Activated T-helper 17 cell treated with anti-CD3 and anti-CD28 coated beads, Interleukin-2, amount 50 U/mL, for 72 hours (primary cell): Measurements from ENCODE around the gene PLCH2. TPM values are rescaled to one million over a fixed set of nuclear protein-coding genes. Genes with fewer than 3 reads are reported as not detected.

Experiments
- ATAC-seq: fragments of 150-1000 bp; cut with Tn5 transposase; replicated peaks from 2 replicates; pipeline ENCODE4 v1.10.0; 2021; ENCODE audit warnings: mild to moderate bottlenecking, moderate library complexity
- H3K27ac Mint-ChIP-seq: one replicate; pipeline ENCODE4 v1.8.0; 2022; ENCODE audit warnings: mixed read lengths
- H3K27me3 Mint-ChIP-seq: one replicate; pipeline ENCODE4 v1.8.0; 2022; ENCODE audit warnings: mixed read lengths
- H3K36me3 Mint-ChIP-seq: one replicate; pipeline ENCODE4 v1.8.0; 2022; ENCODE audit warnings: low read depth, mild to moderate bottlenecking, mixed read lengths
- H3K4me1 Mint-ChIP-seq: one replicate; pipeline ENCODE4 v1.8.0; 2022; ENCODE audit warnings: mixed read lengths
- H3K4me3 Mint-ChIP-seq: one replicate; pipeline ENCODE4 v1.8.0; 2022; ENCODE audit warnings: mild to moderate bottlenecking, mixed read lengths
- H3K9me3 Mint-ChIP-seq: one replicate; pipeline ENCODE4 v1.8.0; 2022; ENCODE audit warnings: mixed read lengths
- total RNA-seq, 2 donors: library from RNA; stranded (reverse); gene quantifications; one replicate each; pipeline ENCODE4 v1.2.3, GENCODE V29; 2022

Gene PLCH2
- total RNA-seq, 2 donors from 2014 or later: 3.4 to 28.1 TPM

- H3K4me1 Mint-ChIP-seq: no peaks in the 10 kb centered on the region
- ATAC-seq: no peak
- H3K9me3 Mint-ChIP-seq: no peaks in the 10 kb centered on the region
- no peak overlapping the region for H3K4me3 Mint-ChIP-seq
- no peaks in the 10 kb centered on the region for H3K36me3 Mint-ChIP-seq
- H3K27ac Mint-ChIP-seq: no peak overlapping the region
- no peaks in the 10 kb centered on the region for H3K27me3 Mint-ChIP-seq
Observed at GRCh38 chr1:2474104-2474844, 1.8 kb upstream of the PLCH2 start.

DNA sequence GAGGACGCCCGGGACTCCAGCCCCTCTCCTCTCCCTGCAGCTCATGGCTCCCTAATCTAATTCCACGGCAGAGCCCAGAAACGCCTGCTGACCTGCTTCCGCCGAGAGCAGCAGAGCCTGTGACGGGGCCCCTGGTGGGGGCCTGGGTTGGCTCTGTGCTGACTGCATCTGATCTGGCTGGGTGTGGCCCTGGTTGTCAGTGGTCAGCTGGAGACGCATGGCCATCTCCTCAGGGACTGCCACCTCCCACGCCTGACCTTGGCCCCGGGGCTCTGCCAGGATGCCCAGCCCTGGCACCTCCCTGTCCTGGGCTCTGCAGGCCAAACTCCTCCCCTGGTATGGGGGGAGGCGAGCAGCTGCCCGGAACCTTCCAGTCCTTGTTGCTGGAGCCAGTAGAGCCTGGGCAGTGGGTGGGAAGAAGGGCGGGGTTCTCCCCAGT lies 1.1 kb upstream of the PLCH2 start:
- no peak for ATAC-seq
- Mint-ChIP-seq H3K9me3 (no peaks in the 10 kb centered on the region), H3K4me1 (no peaks in the 10 kb centered on the region), H3K36me3 (no peaks in the 10 kb centered on the region), H3K4me3 (no peak overlapping the region), H3K27me3 (no peaks in the 10 kb centered on the region), H3K27ac (no peak overlapping the region)

DNA sequence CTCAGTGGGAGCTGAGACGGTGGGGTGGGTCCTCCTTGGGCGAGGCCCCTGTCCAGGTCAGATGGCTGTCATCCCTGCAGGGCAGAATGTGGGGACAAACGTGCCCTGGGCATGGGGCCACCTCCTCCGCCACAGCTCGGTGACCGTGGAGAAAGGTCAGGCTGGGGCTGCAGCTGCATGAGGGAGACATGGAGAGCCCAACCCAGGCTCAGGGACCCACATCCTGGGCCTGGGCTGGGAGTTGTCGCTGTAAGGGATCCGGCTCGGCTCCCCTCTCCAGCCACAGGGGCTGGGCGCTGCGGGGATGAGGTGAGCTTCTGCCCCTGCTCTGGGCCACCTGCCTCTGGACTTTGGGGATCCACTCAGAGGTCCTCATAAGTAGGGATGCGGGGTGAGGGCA lies 518 bp upstream of the PLCH2 start:
- Mint-ChIP-seq H3K4me3 (no peak overlapping the region), H3K27me3 (no peaks in the 10 kb centered on the region), H3K27ac (no peak overlapping the region), H3K36me3 (no peaks in the 10 kb centered on the region), H3K4me1 (no peaks in the 10 kb centered on the region), H3K9me3 (no peaks in the 10 kb centered on the region)
- no peak for ATAC-seq

DNA sequence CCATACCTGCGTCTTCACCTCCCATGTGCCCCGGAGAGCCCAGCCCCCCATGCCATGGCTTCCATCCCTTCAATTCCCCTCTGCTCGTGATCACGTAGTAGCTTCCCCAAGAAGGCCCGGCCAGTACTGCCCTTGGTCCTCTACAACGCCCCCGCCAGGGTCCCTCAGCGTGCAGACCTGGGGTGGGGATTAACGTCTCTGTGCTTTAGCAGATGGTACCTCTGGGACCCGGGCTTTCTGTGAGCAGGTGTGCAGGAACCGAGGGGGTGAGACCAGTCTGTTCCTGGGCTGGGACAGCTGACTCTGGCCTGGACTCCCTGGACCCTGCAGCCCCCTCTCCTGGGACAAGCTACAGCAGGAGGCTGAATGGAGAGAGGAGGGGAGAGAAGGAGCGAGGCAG lies 1.2 kb downstream of the PLCH2 start:
- no peak overlapping the region for H3K27ac Mint-ChIP-seq
- no peak overlapping the region for H3K4me3 Mint-ChIP-seq
- no peaks in the 10 kb centered on the region for H3K4me1 Mint-ChIP-seq
- no peaks in the 10 kb centered on the region for H3K27me3 Mint-ChIP-seq
- no peak for ATAC-seq
- no peaks in the 10 kb centered on the region for H3K9me3 Mint-ChIP-seq
- no peaks in the 10 kb centered on the region for H3K36me3 Mint-ChIP-seq

DNA sequence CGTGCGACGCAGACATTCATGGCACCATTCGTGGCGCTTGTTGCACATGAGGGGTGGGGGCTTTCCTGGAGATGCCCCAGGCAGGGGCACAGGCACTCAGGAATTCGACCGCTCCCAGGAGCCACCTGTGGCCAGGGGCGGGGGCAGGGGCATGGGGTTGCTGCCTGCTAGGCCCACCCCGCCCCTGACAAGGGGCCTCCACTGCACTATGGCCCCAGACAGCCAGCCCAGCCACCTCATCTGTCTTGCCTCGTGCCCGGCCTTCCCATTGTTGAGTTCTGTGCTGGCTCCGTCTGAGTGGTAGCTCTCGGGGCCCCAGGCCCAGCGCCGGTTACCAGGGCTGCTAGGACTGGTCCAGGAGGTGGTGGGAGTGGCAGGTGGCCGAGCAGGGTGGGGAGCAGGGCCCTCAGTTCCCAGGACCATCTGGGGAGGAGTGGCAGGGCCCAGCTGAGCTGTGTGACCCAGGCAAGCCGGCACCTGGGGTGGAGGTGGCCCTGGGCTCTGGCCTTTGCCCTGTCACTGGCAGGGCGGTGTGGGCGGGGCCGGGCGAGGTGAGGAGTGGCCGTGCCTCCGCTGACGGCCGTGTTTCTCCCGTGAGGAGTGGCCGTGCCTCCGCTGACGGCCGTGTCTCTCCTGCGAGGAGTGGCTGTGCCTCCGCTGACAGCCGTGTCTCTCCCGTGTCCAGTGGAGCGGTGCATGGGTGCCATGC lies 1.9 kb downstream of the PLCH2 start:
- Mint-ChIP-seq H3K27me3 (no peaks in the 10 kb centered on the region), H3K36me3 (no peaks in the 10 kb centered on the region), H3K4me3 (no peak overlapping the region), H3K9me3 (no peaks in the 10 kb centered on the region), H3K4me1 (no peaks in the 10 kb centered on the region), H3K27ac (no peak overlapping the region)
- ATAC-seq: no peak

DNA sequence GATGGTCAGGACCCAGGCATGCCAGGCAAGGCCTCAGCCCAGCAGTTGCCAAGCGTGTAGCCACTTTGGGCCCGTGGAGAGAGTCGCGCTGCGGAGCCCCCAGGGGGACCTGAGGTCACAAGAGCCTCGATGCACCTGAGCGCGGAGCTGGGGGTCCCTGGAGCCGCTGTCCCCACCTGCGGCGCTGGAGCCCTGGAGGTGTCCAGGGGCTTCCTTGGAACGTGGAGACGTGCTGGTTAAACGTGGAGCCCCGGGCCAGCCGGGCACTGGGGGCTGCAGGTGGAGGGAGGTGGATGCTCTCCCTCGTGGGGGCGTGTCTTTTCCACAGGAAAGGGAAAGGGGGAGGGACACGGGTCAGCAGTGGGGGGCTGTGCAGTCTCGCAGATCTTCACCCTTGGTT lies 3.1 kb downstream of the PLCH2 start:
- H3K4me3 Mint-ChIP-seq: no peak overlapping the region
- no peaks in the 10 kb centered on the region for H3K36me3 Mint-ChIP-seq
- H3K27ac Mint-ChIP-seq: no peak overlapping the region
- ATAC-seq: no peak
- H3K9me3 Mint-ChIP-seq: no peaks in the 10 kb centered on the region
- H3K4me1 Mint-ChIP-seq: peaks cover 4% of the 10 kb centered on the region
- H3K27me3 Mint-ChIP-seq: no peaks in the 10 kb centered on the region

GRCh38 chr1:2479618-2480017 lies 3.5 kb downstream of the PLCH2 start:
- Mint-ChIP-seq H3K36me3 (no peaks in the 10 kb centered on the region), H3K27me3 (no peaks in the 10 kb centered on the region), H3K4me1 (peaks cover 6% of the 10 kb centered on the region), H3K27ac (no peak overlapping the region), H3K4me3 (no peak overlapping the region), H3K9me3 (no peaks in the 10 kb centered on the region)
- no peak for ATAC-seq

GRCh38 chr1:2480236-2480985 lies 4.3 kb downstream of the PLCH2 start:
- peak; percentile 13 for ATAC-seq
- H3K4me3 Mint-ChIP-seq: no peak overlapping the region
- H3K27me3 Mint-ChIP-seq: no peaks in the 10 kb centered on the region
- no peaks in the 10 kb centered on the region for H3K9me3 Mint-ChIP-seq
- H3K4me1 Mint-ChIP-seq: peaks cover 6% of the 10 kb centered on the region
- H3K27ac Mint-ChIP-seq: no peak overlapping the region
- H3K36me3 Mint-ChIP-seq: no peaks in the 10 kb centered on the region

GRCh38 chr1:2480986-2481364 lies 4.9 kb downstream of the PLCH2 start:
- no peaks in the 10 kb centered on the region for H3K36me3 Mint-ChIP-seq
- no peak for ATAC-seq
- H3K27me3 Mint-ChIP-seq: no peaks in the 10 kb centered on the region
- H3K4me1 Mint-ChIP-seq: peaks cover 6% of the 10 kb centered on the region
- H3K4me3 Mint-ChIP-seq: no peak overlapping the region
- H3K9me3 Mint-ChIP-seq: no peaks in the 10 kb centered on the region
- no peak overlapping the region for H3K27ac Mint-ChIP-seq

DNA sequence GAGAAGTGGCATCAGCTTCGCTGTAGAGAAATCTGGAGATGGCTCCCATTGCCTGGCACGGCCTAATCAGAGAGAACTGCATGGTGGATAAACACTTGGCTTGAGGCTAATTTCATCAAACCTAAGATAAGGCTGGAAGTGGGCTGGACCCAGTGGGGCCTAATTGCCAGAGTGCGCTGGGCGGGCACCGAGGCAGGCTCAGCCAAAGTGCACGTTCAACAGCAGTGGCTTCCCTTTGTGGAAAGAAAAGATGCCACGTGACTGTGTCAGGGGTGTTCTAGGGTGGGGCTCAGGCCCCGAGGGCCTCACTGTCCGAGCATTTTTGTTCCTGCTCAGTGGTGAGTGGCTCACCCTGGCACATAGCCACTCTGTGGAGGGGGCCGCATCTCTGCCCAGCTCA lies 5.8 kb downstream of the PLCH2 start:
- H3K9me3 Mint-ChIP-seq: no peaks in the 10 kb centered on the region
- peak; percentile 12 for ATAC-seq
- no peaks in the 10 kb centered on the region for H3K36me3 Mint-ChIP-seq

DNA sequence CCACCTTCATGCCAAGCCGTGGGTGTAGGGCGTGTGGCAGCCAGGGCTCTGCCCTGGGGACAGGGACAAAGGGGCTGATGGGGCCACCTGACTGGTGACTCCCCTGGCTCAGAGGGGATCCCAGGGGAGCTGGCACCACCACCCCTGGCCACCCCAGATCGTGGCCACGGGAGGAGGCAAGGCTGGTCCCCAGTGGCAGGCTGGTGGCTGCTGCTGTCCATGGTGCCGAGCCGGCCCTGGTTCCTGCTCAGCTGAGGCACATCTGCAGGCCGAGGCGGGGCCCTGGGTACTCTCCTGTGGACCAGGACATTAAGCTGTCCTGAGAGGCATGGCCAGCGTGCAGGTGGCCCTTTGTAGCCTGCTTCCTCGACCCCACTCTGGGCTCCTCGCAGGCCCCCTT lies 6.5 kb downstream of the PLCH2 start:
- no peak for ATAC-seq
- no peaks in the 10 kb centered on the region for H3K9me3 Mint-ChIP-seq
- no peaks in the 10 kb centered on the region for H3K27me3 Mint-ChIP-seq
- peaks cover under 1% of the 10 kb centered on the region for H3K36me3 Mint-ChIP-seq
- H3K4me1 Mint-ChIP-seq: peaks cover 6% of the 10 kb centered on the region
- H3K4me3 Mint-ChIP-seq: no peak overlapping the region
- no peak overlapping the region for H3K27ac Mint-ChIP-seq

More for the DNA sequence above, 5.8 kb downstream of the PLCH2 start:
- no peaks in the 10 kb centered on the region for H3K27me3 Mint-ChIP-seq
- no peak overlapping the region for H3K4me3 Mint-ChIP-seq
- H3K27ac Mint-ChIP-seq: no peak overlapping the region
- peaks cover 6% of the 10 kb centered on the region for H3K4me1 Mint-ChIP-seq

- no peaks in the 10 kb centered on the region for H3K27me3 Mint-ChIP-seq
Observed at GRCh38 chr1:2483026-2483425, 6.9 kb downstream of the PLCH2 start.

DNA sequence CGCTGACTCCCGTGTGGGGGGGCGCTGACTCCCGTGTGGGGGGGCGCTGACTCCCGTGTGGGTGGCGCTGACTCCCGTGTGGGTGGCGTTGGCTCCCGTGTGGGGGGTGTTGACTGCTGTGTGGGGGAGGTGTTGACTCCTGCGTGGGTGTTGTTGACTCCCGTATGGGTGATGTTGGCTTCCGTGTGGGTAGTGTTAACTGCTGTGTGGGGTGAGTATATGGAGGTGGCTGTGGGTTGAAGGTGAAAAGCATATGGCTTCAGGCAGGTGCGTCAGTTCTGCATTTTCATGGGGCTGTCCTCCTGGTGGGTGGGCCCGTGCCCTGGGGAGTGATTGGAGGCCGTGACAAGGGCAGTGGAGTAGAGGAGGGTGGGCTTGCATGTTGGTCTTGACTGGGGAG lies 7.9 kb downstream of the PLCH2 start:
- Mint-ChIP-seq H3K27me3 (no peaks in the 10 kb centered on the region), H3K36me3 (peaks cover 5% of the 10 kb centered on the region), H3K4me3 (no peak overlapping the region), H3K4me1 (peaks cover 6% of the 10 kb centered on the region), H3K9me3 (peaks cover 11% of the 10 kb centered on the region), H3K27ac (no peak overlapping the region)
- ATAC-seq: no peak

More at GRCh38 chr1:2483026-2483425, 6.9 kb downstream of the PLCH2 start:
- ATAC-seq: no peak
- Mint-ChIP-seq H3K36me3 (peaks cover 4% of the 10 kb centered on the region), H3K4me1 (peaks cover 6% of the 10 kb centered on the region), H3K9me3 (peaks cover 3% of the 10 kb centered on the region), H3K4me3 (no peak overlapping the region), H3K27ac (no peak overlapping the region)

DNA sequence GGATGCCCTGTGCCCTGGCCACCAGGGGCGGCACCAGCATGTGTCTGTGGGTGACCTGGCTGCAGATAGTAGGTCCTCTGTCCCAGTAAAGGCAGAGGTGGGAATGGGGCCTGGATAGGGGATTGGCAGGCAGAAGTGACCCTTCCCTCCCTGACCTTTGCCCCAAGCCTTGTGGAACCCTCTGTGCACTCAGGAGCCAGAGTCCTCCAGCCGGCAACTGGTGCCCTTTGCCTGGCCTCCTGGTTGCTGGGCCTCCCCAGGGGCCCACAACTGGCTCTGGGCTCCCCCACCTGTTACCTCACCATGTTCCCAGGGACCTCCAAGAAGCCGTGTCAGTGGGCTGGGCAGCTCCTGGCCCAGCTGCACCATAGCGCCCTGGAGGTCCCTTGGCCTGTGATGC lies 10.0 kb downstream of the PLCH2 start:
- ATAC-seq: no peak
- peaks cover 5% of the 10 kb centered on the region for H3K36me3 Mint-ChIP-seq
- H3K4me1 Mint-ChIP-seq: peaks cover 6% of the 10 kb centered on the region
- no peaks in the 10 kb centered on the region for H3K27me3 Mint-ChIP-seq
- H3K27ac Mint-ChIP-seq: no peak overlapping the region
- peaks cover 12% of the 10 kb centered on the region for H3K9me3 Mint-ChIP-seq
- H3K4me3 Mint-ChIP-seq: no peak overlapping the region

- Mint-ChIP-seq H3K4me3 (no peak overlapping the region), H3K27ac (no peak overlapping the region), H3K36me3 (peaks cover 5% of the 10 kb centered on the region), H3K9me3 (peaks cover 12% of the 10 kb centered on the region), H3K4me1 (peaks cover 6% of the 10 kb centered on the region), H3K27me3 (no peaks in the 10 kb centered on the region)
- no peak for ATAC-seq
Observed at GRCh38 chr1:2486558-2486957, 10.5 kb downstream of the PLCH2 start.
